Right lobe of liver (tissue), 6 donors: ENCODE data around the gene GJE1. TPM values are rescaled to one million over a fixed set of nuclear protein-coding genes. Genes with fewer than 3 reads are reported as not detected.
A peak's percentile ranks its signal among the peaks of the same experiment; 100 is the strongest.
"Not testable (repeated sequence)": the region's sequence is repeated elsewhere in the genome, so short reads cannot be mapped to it uniquely, and the experiment has no call there.

Source experiments
- ATAC-seq, 4 donors: fragments of 200-7000 bp; cut with Tn5 transposase; one replicate each; pipeline ENCODE4 v1.9.1; 2020; ENCODE audit warnings: mild to moderate bottlenecking in 4 of 4, moderate library complexity in 4 of 4
- DNase-seq, 3 donors: peaks; one replicate each; pipeline ENCODE4 v3.0.0-alpha.2; 2020
- H3K27ac ChIP-seq, 3 donors: fragments of 200-600 bp; one replicate each; pipeline ENCODE4 v1.8.0; 2022
- H3K27me3 ChIP-seq, 2 donors: fragments of 200-600 bp; one replicate each; pipeline ENCODE4 v1.8.0; 2022
- H3K36me3 ChIP-seq, 4 donors: fragments of 200-600 bp; sonication (generic) in 1 of 4; one replicate each; pipeline versions ENCODE4 v1.5.1 to v1.8.0; 2017 to 2022; ENCODE audit warnings: control low read depth in 1 of 4
- H3K4me1 ChIP-seq, 4 donors: fragments of 200-600 bp; sonication (generic) in 1 of 4; one replicate each; pipeline versions ENCODE4 v1.5.1 to v1.8.0; 2017 to 2022; ENCODE audit warnings: control low read depth in 1 of 4
- H3K4me3 ChIP-seq, 3 donors: fragments of 200-600 bp; one replicate each; pipeline ENCODE4 v1.8.0; 2022
- H3K9me3 ChIP-seq, 4 donors: fragments of 200-600 bp; sonication (generic) in 1 of 4; one replicate each; pipeline versions ENCODE4 v1.5.1 to v1.8.0; 2017 to 2022; ENCODE audit warnings: control low read depth in 1 of 4
- CTCF ChIP-seq, 4 donors: fragments of 200-600 bp in 3 of 4; fragments of 450-650 bp in 1 of 4; IDR thresholded peaks; one replicate each; pipeline versions ENCODE4 v1.5.1 to v1.8.0; 2016 to 2022; ENCODE audit warnings: antibody characterized with exemption in 4 of 4, mild to moderate bottlenecking in 2 of 4
- POLR2A ChIP-seq: fragments of 450-650 bp; IDR thresholded peaks from one replicate; pipeline ENCODE4 v1.6.1; 2017; ENCODE audit warnings: antibody characterized with exemption, mild to moderate bottlenecking
- WGBS: methylation state at CpG from one replicate; pipeline ENCODE4 v1.1.6; 2018; ENCODE audit warnings: low coverage, low lambda C conversion rate; ENCODE audit not compliant: insufficient coverage; ENCODE audit errors: missing lambda C conversion rate; 5-methylcytosine and 5-hydroxymethylcytosine counted together
- intact Hi-C, 2 donors: fragments of 100-400 bp; cut with DNase I; formaldehyde crosslinking; loops; one replicate each; pipeline versions ENCODE4 v1.11.2 to v1.14.1; 2022
- total RNA-seq, 6 experiments: library from RNA; depleted of rRNA in 2 of 6; stranded (reverse); fragments of >200 nt in 2 of 6; fragmentation: NEBNext Ultra II Directional in 3 of 6; extraction: Animal tissue kit (Norgen Biotek cat#: 25700) in 3 of 6; gene quantifications; one replicate each; pipeline versions ENCODE4 v1.1.0 to v1.2.4, GENCODE V29; 2016 to 2023
- donor health status: DM: no; HTN: yes; CAD: no.
- donor health status: DM: no; HTN: no; CAD: no.
- donor health status: DM: no; HTN: no; CAD: no.
- donor health status: DM: no; HTN: yes; CAD: no.
- donor health status: DM: no; HTN: yes; CAD: no.

The GJE1 gene
- total RNA-seq, 6 experiments from 2014 or later: not detected

- no peaks in the 10 kb centered on the region for H3K27me3 ChIP-seq
- intact Hi-C loops: no loop called here
- no peaks in the 10 kb centered on the region for H3K36me3 ChIP-seq
- H3K4me1 ChIP-seq: no peaks in the 10 kb centered on the region
- no peaks in the 10 kb centered on the region for H3K9me3 ChIP-seq
- no peak for ATAC-seq
- DNase-seq: no peak
- WGBS: 90% methylated on average over 1 of the region's 1 CpG
- TF ChIP-seq CTCF (IDR thresholded peaks at IDR 0.05): no peak
- H3K4me3 ChIP-seq: no peak overlapping the region
- H3K27ac ChIP-seq: no peak overlapping the region
Measured at GRCh38 chr6:142130814-142131213, 1.9 kb upstream of the GJE1 start.

- no peaks in the 10 kb centered on the region for H3K36me3 ChIP-seq
- H3K27me3 ChIP-seq: no peaks in the 10 kb centered on the region
- no peak for TF ChIP-seq CTCF (IDR thresholded peaks at IDR 0.05)
- no peak for TF ChIP-seq POLR2A
- DNase-seq: no peak
- no peaks in the 10 kb centered on the region for H3K9me3 ChIP-seq
- intact Hi-C loops: no loop called here
- ATAC-seq: no peak
- no peaks in the 10 kb centered on the region for H3K4me1 ChIP-seq
- no peak overlapping the region for H3K4me3 ChIP-seq
- no peak overlapping the region for H3K27ac ChIP-seq
- WGBS: 50% methylated on average over 2 of the region's 2 CpGs
Measured at GRCh38 chr6:142138876-142139275, 6.2 kb downstream of the GJE1 start.

- DNase-seq, ATAC-seq, H3K27ac ChIP-seq, H3K4me3 ChIP-seq, H3K27me3 ChIP-seq, H3K4me1 ChIP-seq, intact Hi-C loops, H3K36me3 ChIP-seq, H3K9me3 ChIP-seq: not testable (repeated sequence)
- 79% methylated on average over 12 of the region's 13 CpGs for WGBS
Measured at GRCh38 chr6:142141531-142141930, 8.8 kb downstream of the GJE1 start.

GRCh38 chr6:142146828-142147662 is 14.3 kb downstream of the GJE1 start, which contains the start of the genes NMBR and VTA1:
Gene NMBR (minus strand): TSS chr6:142147122. CDS start chr6:142088658, 58,464 bp downstream.
Gene VTA1 (plus strand): TSS chr6:142147263. CDS start chr6:142147288, 25 bp downstream.
- Histone ChIP-seq H3K9me3 (no peaks in the 10 kb centered on the region), H3K4me3 (peak within 1 kb of the TSS; percentile 71 to 91 (median 78)), H3K36me3 (no peaks in the 10 kb centered on the region), H3K27me3 (no peaks in the 10 kb centered on the region), H3K27ac (peak within 1 kb of the TSS; percentile 41 to 54 (median 41)), H3K4me1 (peaks cover 0 to 9% (median 0%) of the 10 kb centered on the region in 4 donors)
- TF ChIP-seq POLR2A (peak; percentile 27), CTCF (IDR thresholded peaks at IDR 0.05) (peak; percentile 92 to 96 (median 92))
- DNase-seq: peak; percentile 96 to 99 (median 98)
- peak; percentile 99 for ATAC-seq
- intact Hi-C loops: no loop called here
- 0% methylated on average over 14 of the region's 38 CpGs for WGBS

GRCh38 chr6:142152746-142153145 is 20.0 kb downstream of the GJE1 start:
- H3K9me3 ChIP-seq: no peaks in the 10 kb centered on the region
- no peak for ATAC-seq

More at GRCh38 chr6:142152746-142153145, 20.0 kb downstream of the GJE1 start:
- H3K4me1 ChIP-seq: peaks cover 0 to 9% (median 0%) of the 10 kb centered on the region in 4 donors
- H3K27me3 ChIP-seq: no peaks in the 10 kb centered on the region
- no peak overlapping the region for H3K27ac ChIP-seq
- H3K36me3 ChIP-seq: no peaks in the 10 kb centered on the region
- DNase-seq: no peak
- H3K4me3 ChIP-seq: no peak overlapping the region
- intact Hi-C loops: no loop called here
- TF ChIP-seq POLR2A: no peak
- TF ChIP-seq CTCF (IDR thresholded peaks at IDR 0.05): no peak
